Kidney (tissue), 14 donors: Measurements from ENCODE around the gene CASS4. TPM values are rescaled to one million over a fixed set of nuclear protein-coding genes. Genes with fewer than 3 reads are reported as not detected.
A peak's percentile ranks its signal among the peaks of the same experiment; 100 is the strongest.

ENCODE experiments used
- DNase-seq, 5 donors: peaks; one replicate each; pipeline ENCODE4 v3.0.0-alpha.2; 2013 to 2020
- FAIRE-seq: peaks from 2 replicates; lab custom pipeline; 2012; peaks lifted over from hg19 to GRCh38; lab: Jason Lieb, UNC
- H3K27ac ChIP-seq, 2 donors: one replicate each; pipeline ENCODE4 v1.7.0; 2013; ENCODE audit warnings: low read depth in 2 of 2, low read length in 2 of 2, inconsistent platforms in 1 of 2
- H3K27me3 ChIP-seq: one replicate; pipeline ENCODE4 v1.7.1; 2013; ENCODE audit warnings: low read length, inconsistent platforms; ENCODE audit not compliant: control insufficient read depth, insufficient read depth
- H3K36me3 ChIP-seq, 3 donors: one replicate each; pipeline versions ENCODE4 v1.7.0 to v1.7.1; 2013; ENCODE audit warnings: low read length in 3 of 3, control low read depth in 1 of 3, inconsistent platforms in 1 of 3; ENCODE audit not compliant: insufficient read depth in 3 of 3, control insufficient read depth in 2 of 3
- H3K4me1 ChIP-seq, 3 donors: one replicate each; pipeline versions ENCODE4 v1.7.0 to v1.7.1; 2013; ENCODE audit warnings: low read length in 3 of 3, inconsistent platforms in 1 of 3, low read depth in 1 of 3; ENCODE audit not compliant: control insufficient read depth in 2 of 3, insufficient read depth in 2 of 3
- H3K4me3 ChIP-seq, 3 donors: one replicate each; pipeline versions ENCODE4 v1.7.0 to v1.8.1; 2013; ENCODE audit warnings: low read length in 3 of 3, control low read depth in 1 of 3, inconsistent platforms in 1 of 3
- H3K9ac ChIP-seq, 3 donors: one replicate each; pipeline versions ENCODE4 v1.7.0 to v1.7.1; 2013; ENCODE audit warnings: low read length in 3 of 3, control low read depth in 1 of 3, inconsistent platforms in 1 of 3
- H3K9me3 ChIP-seq, 3 donors: one replicate each; pipeline versions ENCODE4 v1.7.0 to v1.7.1; 2013; ENCODE audit warnings: low read length in 3 of 3, control low read depth in 1 of 3, inconsistent platforms in 1 of 3; ENCODE audit not compliant: control insufficient read depth in 2 of 3, insufficient read depth in 1 of 3
- intact Hi-C: fragments of 100-400 bp; cut with DNase I; formaldehyde crosslinking; loops from one replicate; pipeline ENCODE4 v1.11.1; 2022
- polyA plus RNA-seq: library from polyadenylated mRNA; stranded (reverse); fragments of 350-450 nt; fragmentation: Illumina TruSeq; extraction: RNeasy Lipid Tissue Mini Kit (QIAGEN cat#74804); gene quantifications from one replicate; pipeline ENCODE4 v1.2.3, GENCODE V29; 2014; ENCODE audit warnings: low read depth, low replicate concordance; ENCODE audit not compliant: insufficient read depth
- total RNA-seq: library from RNA; stranded (reverse); fragmentation: NEBNext Ultra II Directional; extraction: Animal tissue kit (Norgen Biotek cat#: 25700); gene quantifications from one replicate; pipeline ENCODE4 v1.2.1, GENCODE V29; 2021
- TF ChIP-seq, protein P1 (sequence below): IDR thresholded peaks from 3 replicates; pipeline ENCODE4 v1.5.1; 2012; ENCODE audit warnings: mild to moderate bottlenecking, moderate library complexity, borderline replicate concordance; ENCODE audit not compliant: insufficient read depth; ENCODE audit errors: extremely low read depth
- donor health status: control.
- donor health status: control.
- donor health status: control.
- donor health status: control.
- donor health status: control.
- donor health status: DM: yes; HTN: yes; CAD: no.
- donor health status: Normal renal cell carcinoma (clear cell type).

Gene CASS4
- total and polyA plus RNA-seq, 2 donors from 2014 or later = 0.22 to 3.0 TPM

DNA sequence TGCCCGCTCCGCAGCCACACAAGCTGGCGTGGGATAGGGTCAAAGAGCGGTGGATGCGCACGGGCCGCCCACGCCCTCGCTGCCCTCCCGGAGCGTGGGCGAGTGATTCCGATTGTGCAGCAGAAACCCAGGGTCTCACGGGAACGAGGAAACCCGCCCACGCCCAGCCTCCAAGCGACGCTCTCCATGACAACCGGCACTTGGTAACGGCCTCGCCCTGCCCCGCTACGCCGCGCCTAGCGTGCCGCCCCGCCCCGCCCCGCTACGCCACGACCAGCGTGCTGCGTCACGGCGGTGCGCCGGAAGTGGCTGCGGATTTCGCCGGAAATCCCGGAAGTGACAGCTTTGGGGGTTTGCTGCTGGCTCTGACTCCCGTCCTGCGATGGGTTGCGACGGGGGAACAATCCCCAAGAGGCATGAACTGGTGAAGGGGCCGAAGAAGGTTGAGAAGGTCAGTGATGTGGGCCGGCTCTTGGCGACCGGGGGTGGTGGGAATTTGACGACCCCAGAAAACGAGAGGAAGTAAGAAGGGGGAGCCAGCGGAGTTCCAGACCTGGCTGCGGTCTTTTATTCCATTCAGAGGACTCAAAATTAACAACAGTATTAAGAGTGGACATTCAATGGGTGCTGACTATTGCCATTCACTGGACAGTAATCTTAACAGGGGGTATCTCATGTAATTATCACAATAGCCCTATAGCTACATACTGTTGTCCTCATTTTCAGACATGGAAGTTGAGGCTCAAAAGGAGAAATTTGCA is 56.4 kb downstream of the CASS4 start, which contains the start of gene RTF2:
Gene RTF2, plus strand, starts transcription at position 312 of the 761 bp plus-strand sequence. Its CDS starts 71 bp downstream, at position 383.
- Histone ChIP-seq H3K4me1 (peaks cover 0 to 8% (median 0%) of the 10 kb centered on the region in 3 donors), H3K27ac (peak within 1 kb of the TSS; percentile 72 to 86), H3K27me3 (no peaks in the 10 kb centered on the region), H3K9me3 (no peaks in the 10 kb centered on the region), H3K4me3 (peak within 1 kb of the TSS; percentile 96 to 99 (median 99)), H3K9ac (peak within 1 kb of the TSS; percentile 76 to 95 (median 85)), H3K36me3 (peaks cover 0 to 5% (median 4%) of the 10 kb centered on the region in 3 donors)
- FAIRE-seq = no peak
- intact Hi-C loops = no loop called here
- TF ChIP-seq, protein P1, sequence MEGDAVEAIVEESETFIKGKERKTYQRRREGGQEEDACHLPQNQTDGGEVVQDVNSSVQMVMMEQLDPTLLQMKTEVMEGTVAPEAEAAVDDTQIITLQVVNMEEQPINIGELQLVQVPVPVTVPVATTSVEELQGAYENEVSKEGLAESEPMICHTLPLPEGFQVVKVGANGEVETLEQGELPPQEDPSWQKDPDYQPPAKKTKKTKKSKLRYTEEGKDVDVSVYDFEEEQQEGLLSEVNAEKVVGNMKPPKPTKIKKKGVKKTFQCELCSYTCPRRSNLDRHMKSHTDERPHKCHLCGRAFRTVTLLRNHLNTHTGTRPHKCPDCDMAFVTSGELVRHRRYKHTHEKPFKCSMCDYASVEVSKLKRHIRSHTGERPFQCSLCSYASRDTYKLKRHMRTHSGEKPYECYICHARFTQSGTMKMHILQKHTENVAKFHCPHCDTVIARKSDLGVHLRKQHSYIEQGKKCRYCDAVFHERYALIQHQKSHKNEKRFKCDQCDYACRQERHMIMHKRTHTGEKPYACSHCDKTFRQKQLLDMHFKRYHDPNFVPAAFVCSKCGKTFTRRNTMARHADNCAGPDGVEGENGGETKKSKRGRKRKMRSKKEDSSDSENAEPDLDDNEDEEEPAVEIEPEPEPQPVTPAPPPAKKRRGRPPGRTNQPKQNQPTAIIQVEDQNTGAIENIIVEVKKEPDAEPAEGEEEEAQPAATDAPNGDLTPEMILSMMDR = peak; percentile 2
- peak; percentile 95 to 98 (median 96) for DNase-seq

DNA sequence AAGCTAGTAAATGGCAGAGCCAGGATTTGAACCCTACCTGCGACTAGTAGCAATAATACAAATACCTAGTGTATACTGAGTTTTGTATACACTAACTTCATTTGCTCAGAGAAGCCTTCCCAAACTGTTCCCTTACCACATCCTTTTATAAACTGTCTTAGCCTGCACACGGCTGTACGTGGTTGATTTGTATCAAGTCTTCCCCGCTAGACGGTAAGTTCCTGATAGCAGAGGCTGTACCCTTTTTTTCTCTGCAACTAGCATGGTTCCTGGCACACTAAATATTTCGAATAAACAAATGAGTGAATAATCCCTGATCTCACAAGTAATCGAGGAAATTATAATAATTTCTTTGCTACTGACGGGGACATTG is 57.0 kb downstream of the CASS4 start:
- Histone ChIP-seq H3K9ac (peak overlapping the region; percentile 76 to 95 (median 85)), H3K4me3 (peak overlapping the region; percentile 96 to 99 (median 99)), H3K9me3 (no peaks in the 10 kb centered on the region), H3K27ac (no peak overlapping the region), H3K27me3 (no peaks in the 10 kb centered on the region), H3K4me1 (peaks cover 0 to 8% (median 0%) of the 10 kb centered on the region in 3 donors), H3K36me3 (peaks cover 0 to 10% (median 5%) of the 10 kb centered on the region in 3 donors)
- TF ChIP-seq, protein P1 = no peak
- intact Hi-C loops = no loop called here
- FAIRE-seq (no peak), DNase-seq (no peak)

DNA sequence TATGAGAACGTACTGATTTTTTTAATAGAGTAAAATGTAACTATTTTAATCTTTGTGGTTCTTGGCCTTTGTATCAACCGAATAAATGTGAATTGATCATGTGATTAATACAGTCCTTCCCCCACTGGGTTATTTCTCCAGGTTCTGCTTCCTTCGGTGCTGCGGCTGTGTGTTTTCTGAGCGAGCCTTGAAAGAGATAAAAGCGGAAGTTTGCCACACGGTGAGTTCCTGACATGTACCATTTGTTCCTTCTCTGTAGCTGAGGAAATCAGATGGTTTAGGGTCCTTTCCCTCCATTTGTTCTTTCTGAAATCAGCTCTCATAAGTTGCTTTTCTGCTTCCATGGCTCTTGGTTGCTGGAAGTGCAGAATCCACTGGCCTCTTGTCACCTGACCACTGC is 71.9 kb downstream of the CASS4 start:
- Histone ChIP-seq H3K36me3 (peaks cover 7 to 48% (median 33%) of the 10 kb centered on the region in 3 donors), H3K27me3 (no peaks in the 10 kb centered on the region), H3K4me3 (no peak overlapping the region), H3K27ac (no peak overlapping the region), H3K9me3 (no peaks in the 10 kb centered on the region), H3K4me1 (no peaks in the 10 kb centered on the region), H3K9ac (no peak overlapping the region)
- FAIRE-seq (no peak), DNase-seq (no peak)
- TF ChIP-seq, protein P1 = no peak
- intact Hi-C loops = no loop called here
